Smooth muscle cell (in vitro differentiated cells): ENCODE data around the gene CAMK2B. TPM values are rescaled to one million over a fixed set of nuclear protein-coding genes. Genes with fewer than 3 reads are reported as not detected.

Experiments
- DNase-seq: peaks from one replicate; lab custom pipeline; 2025; ENCODE audit not compliant: unreplicated experiment; lab: John Stamatoyannopoulos, UW
- H2AFZ ChIP-seq: fragments of 200-600 bp; sonication (generic); 2 replicates; pipeline ENCODE4 v1.6.0; 2016; ENCODE audit warnings: antibody characterized with exemption, low read depth, mild to moderate bottlenecking
- H3F3A ChIP-seq: fragments of 200-600 bp; sonication (generic); 2 replicates; pipeline ENCODE4 v1.6.0; 2017; ENCODE audit warnings: antibody characterized with exemption, low read depth
- H3K27ac ChIP-seq: fragments of 200-600 bp; sonication (generic); 2 replicates; pipeline ENCODE4 v1.5.1; 2016; ENCODE audit warnings: low read depth, mild to moderate bottlenecking
- H3K27me3 ChIP-seq: fragments of 200-600 bp; sonication (generic); 2 replicates; pipeline ENCODE4 v1.6.1; 2016; ENCODE audit warnings: low read depth, mild to moderate bottlenecking
- H3K36me3 ChIP-seq: fragments of 200-600 bp; sonication (generic); 2 replicates; pipeline ENCODE4 v1.5.1; 2016; ENCODE audit warnings: low read depth
- H3K4me1 ChIP-seq: fragments of 200-600 bp; sonication (generic); 2 replicates; pipeline ENCODE4 v1.5.1; 2016; ENCODE audit warnings: low read depth
- H3K4me2 ChIP-seq: fragments of 200-600 bp; sonication (generic); 2 replicates; pipeline ENCODE4 v1.6.0; 2016; ENCODE audit warnings: mild to moderate bottlenecking
- H3K4me3 ChIP-seq: fragments of 200-600 bp; sonication (generic); 2 replicates; pipeline ENCODE4 v1.5.1; 2016; ENCODE audit warnings: mild to moderate bottlenecking
- H3K79me2 ChIP-seq: fragments of 200-600 bp; sonication (generic); 2 replicates; pipeline ENCODE4 v1.6.0; 2016; ENCODE audit warnings: low read depth, mild to moderate bottlenecking
- H3K9ac ChIP-seq: fragments of 200-600 bp; sonication (generic); 2 replicates; pipeline ENCODE4 v1.6.0; 2016; ENCODE audit warnings: low read depth
- H3K9me3 ChIP-seq: fragments of 200-600 bp; sonication (generic); replicated peaks from 2 replicates; pipeline ENCODE4 v1.5.1; 2016; ENCODE audit warnings: low read depth
- H4K20me1 ChIP-seq: fragments of 200-600 bp; sonication (generic); 2 replicates; pipeline ENCODE4 v1.6.0; 2016; ENCODE audit warnings: low read depth
- CTCF ChIP-seq: fragments of 200-600 bp; sonication (generic); IDR thresholded peaks from 2 replicates; pipeline ENCODE4 v1.5.1; 2017; ENCODE audit warnings: borderline replicate concordance, mild to moderate bottlenecking, antibody characterized with exemption; ENCODE audit not compliant: insufficient read depth, poor library complexity, severe bottlenecking
- WGBS: methylation state at CpG from one replicate; pipeline ENCODE4 v1.1.7; 2016; ENCODE audit warnings: low lambda C conversion rate; 5-methylcytosine and 5-hydroxymethylcytosine counted together
- polyA plus RNA-seq: library from polyadenylated mRNA; unstranded; fragments of >200 nt; fragmentation: Nextera tagmentation; extraction: Ambion mirVana; gene quantifications from 2 replicates; pipeline ENCODE4 v1.2.1, GENCODE V29; 2016
- total RNA-seq: library from RNA; depleted of rRNA; stranded (reverse); fragments of >200 nt; gene quantifications from 2 replicates; pipeline ENCODE4 v1.2.3, GENCODE V29; 2014

The CAMK2B gene
- total and polyA plus RNA-seq, 2 experiments from 2014 or later: not detected

- H3K4me2 ChIP-seq: no peak overlapping the region
- no peak for DNase-seq
- H3K4me1 ChIP-seq: no peaks in the 10 kb centered on the region
- H2AFZ ChIP-seq: no peak overlapping the region
- H3K9me3 ChIP-seq: no peaks in the 10 kb centered on the region
- no peaks in the 10 kb centered on the region for H3K27me3 ChIP-seq
- no peaks in the 10 kb centered on the region for H3K79me2 ChIP-seq
- H3K36me3 ChIP-seq: no peaks in the 10 kb centered on the region
- no peak overlapping the region for H3K4me3 ChIP-seq
- H3F3A ChIP-seq: no peaks in the 10 kb centered on the region
- no peak for TF ChIP-seq CTCF
- H4K20me1 ChIP-seq: no peaks in the 10 kb centered on the region
- H3K9ac ChIP-seq: no peak overlapping the region
- H3K27ac ChIP-seq: no peak overlapping the region
- 87% methylated on average over 22 of the region's 22 CpGs for WGBS
Measured at GRCh38 chr7:44235582-44236332, 89.6 kb downstream of the CAMK2B start.

GRCh38 chr7:44235066-44235465 lies 90.3 kb downstream of the CAMK2B start:
- H4K20me1 ChIP-seq: no peaks in the 10 kb centered on the region
- no peak overlapping the region for H2AFZ ChIP-seq
- H3K36me3 ChIP-seq: no peaks in the 10 kb centered on the region
- no peaks in the 10 kb centered on the region for H3K9me3 ChIP-seq
- no peak overlapping the region for H3K27ac ChIP-seq
- no peak overlapping the region for H3K4me2 ChIP-seq
- H3F3A ChIP-seq: no peaks in the 10 kb centered on the region
- DNase-seq: no peak
- H3K27me3 ChIP-seq: no peaks in the 10 kb centered on the region
- H3K4me3 ChIP-seq: no peak overlapping the region
- no peak for TF ChIP-seq CTCF
- H3K79me2 ChIP-seq: no peaks in the 10 kb centered on the region
- no peak overlapping the region for H3K9ac ChIP-seq
- 96% methylated on average over 8 of the region's 8 CpGs for WGBS
- no peaks in the 10 kb centered on the region for H3K4me1 ChIP-seq

- no peaks in the 10 kb centered on the region for H3F3A ChIP-seq
- WGBS: 92% methylated on average over 19 of the region's 22 CpGs
- H3K4me2 ChIP-seq: no peak overlapping the region
- H2AFZ ChIP-seq: no peak overlapping the region
- no peaks in the 10 kb centered on the region for H3K9me3 ChIP-seq
- no peaks in the 10 kb centered on the region for H4K20me1 ChIP-seq
- no peak overlapping the region for H3K9ac ChIP-seq
- H3K4me3 ChIP-seq: no peak overlapping the region
- DNase-seq: no peak
- H3K4me1 ChIP-seq: no peaks in the 10 kb centered on the region
- H3K27ac ChIP-seq: no peak overlapping the region
- H3K27me3 ChIP-seq: no peaks in the 10 kb centered on the region
- TF ChIP-seq CTCF: no peak
- no peaks in the 10 kb centered on the region for H3K79me2 ChIP-seq
- H3K36me3 ChIP-seq: no peaks in the 10 kb centered on the region
Measured at GRCh38 chr7:44232901-44233715, 92.3 kb downstream of the CAMK2B start.
